LNCaP clone FGC (cell line): ENCODE measurements around the gene TMEM184A.

Experiments
- DNase-seq: peaks from one replicate; pipeline ENCODE4 v3.0.0-alpha.2; 2011; ENCODE audit warnings: low read depth
- H3K4me3 ChIP-seq: 2 replicates; pipeline ENCODE4 v1.5.1; 2011; ENCODE audit warnings: mild to moderate bottlenecking, low read depth, low read length, control low read depth
- TF ChIP-seq, protein P1 (sequence below): IDR thresholded peaks from 2 replicates; pipeline ENCODE4 v1.5.1; 2012; ENCODE audit warnings: mild to moderate bottlenecking; ENCODE audit not compliant: control insufficient read depth, insufficient read depth; ENCODE audit errors: extremely low read depth

Gene TMEM184A

DNA sequence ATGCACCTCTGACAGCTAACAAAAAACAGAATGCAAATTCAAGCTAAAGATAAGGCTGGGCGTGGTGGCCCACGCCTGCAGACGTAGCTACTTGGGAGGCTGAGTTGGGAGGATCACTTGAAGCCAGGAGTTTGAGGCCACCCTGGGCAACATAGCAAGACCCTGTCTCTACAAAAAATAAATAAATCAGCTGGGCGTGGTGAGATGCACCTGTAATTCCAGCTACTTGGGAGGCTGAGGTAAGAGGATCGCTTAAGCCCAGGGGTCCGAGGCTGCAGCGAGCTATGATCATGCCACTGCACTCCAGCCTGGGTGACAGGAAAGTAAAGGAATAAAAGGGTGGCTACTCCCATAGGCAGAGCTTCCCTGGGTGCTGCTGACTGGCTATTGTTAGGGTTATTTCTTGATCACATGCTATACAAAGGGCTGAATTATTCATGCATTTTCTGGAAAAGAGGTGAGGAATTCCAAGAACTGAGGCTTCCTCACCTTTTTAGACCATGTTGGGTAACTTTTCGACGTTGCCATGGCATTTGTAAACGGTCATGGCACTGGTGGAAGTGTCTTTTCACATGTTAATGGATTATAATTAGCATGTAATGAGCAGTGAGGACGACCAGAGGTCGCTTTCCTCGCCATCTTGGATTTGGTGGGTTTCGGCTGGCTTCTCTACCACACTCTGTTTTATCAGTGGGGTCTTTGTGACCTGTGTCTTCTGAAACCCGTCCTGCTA is 20.7 kb upstream of the TMEM184A start:
- no peak overlapping the region for H3K4me3 ChIP-seq
- TF ChIP-seq, protein P1, sequence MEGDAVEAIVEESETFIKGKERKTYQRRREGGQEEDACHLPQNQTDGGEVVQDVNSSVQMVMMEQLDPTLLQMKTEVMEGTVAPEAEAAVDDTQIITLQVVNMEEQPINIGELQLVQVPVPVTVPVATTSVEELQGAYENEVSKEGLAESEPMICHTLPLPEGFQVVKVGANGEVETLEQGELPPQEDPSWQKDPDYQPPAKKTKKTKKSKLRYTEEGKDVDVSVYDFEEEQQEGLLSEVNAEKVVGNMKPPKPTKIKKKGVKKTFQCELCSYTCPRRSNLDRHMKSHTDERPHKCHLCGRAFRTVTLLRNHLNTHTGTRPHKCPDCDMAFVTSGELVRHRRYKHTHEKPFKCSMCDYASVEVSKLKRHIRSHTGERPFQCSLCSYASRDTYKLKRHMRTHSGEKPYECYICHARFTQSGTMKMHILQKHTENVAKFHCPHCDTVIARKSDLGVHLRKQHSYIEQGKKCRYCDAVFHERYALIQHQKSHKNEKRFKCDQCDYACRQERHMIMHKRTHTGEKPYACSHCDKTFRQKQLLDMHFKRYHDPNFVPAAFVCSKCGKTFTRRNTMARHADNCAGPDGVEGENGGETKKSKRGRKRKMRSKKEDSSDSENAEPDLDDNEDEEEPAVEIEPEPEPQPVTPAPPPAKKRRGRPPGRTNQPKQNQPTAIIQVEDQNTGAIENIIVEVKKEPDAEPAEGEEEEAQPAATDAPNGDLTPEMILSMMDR, result no peak
- no peak for DNase-seq

DNA sequence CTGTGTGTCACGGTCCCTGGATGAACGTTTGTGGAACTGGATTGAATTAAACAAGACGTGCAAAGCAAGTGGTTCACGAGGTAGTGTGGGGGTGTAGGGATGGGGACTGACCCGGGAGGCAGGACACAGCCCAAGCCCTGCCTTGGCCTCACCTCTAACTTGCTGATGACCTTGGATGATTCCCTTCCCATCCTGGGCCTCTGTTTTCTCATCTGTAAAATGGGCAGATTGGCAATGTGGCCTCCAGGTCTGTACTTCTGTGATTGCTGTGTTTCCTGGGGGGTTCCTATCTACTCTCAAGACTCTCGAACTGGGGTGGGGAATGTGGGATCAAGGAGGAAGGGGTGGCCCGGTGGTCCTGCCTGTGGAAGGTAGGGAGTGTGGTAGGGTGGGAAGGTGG is 19.8 kb upstream of the TMEM184A start:
- H3K4me3 ChIP-seq, result no peak overlapping the region
- TF ChIP-seq, protein P1, result no peak
- DNase-seq, result no peak

DNA sequence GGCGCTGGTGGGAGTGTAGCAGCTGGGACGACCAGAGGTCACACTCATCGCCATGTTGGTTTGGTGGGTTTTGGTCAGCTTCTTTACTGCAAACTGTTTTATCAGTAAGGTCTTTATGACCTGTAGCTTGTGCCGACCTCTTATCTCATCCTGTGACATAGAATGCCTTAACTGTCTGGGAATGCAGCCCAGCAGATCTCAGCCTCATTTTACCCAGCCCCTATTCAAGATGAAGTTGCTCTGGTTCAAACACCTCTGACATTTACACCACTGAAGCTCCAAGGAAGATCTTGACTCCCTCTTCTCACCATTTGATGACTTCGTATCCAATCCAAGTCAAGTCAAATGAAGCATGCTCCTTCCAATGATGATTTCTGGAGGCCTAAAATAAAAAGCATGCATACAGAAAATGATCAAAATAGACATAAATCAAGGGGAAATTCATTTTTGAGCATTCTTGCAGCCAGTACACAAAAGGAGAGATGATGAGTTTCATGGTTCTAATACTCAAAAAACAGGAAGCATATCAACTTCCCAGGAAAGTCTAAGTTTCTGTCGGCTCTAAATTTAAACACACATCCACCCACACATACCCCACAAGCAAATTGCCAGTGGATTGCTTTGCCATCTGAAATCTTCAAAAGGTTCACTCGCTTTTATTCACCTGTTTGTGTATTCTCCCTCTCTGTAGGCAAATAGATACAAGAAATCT is 16.3 kb upstream of the TMEM184A start:
- TF ChIP-seq, protein P1, result no peak
- DNase-seq, result no peak
- no peak overlapping the region for H3K4me3 ChIP-seq

DNA sequence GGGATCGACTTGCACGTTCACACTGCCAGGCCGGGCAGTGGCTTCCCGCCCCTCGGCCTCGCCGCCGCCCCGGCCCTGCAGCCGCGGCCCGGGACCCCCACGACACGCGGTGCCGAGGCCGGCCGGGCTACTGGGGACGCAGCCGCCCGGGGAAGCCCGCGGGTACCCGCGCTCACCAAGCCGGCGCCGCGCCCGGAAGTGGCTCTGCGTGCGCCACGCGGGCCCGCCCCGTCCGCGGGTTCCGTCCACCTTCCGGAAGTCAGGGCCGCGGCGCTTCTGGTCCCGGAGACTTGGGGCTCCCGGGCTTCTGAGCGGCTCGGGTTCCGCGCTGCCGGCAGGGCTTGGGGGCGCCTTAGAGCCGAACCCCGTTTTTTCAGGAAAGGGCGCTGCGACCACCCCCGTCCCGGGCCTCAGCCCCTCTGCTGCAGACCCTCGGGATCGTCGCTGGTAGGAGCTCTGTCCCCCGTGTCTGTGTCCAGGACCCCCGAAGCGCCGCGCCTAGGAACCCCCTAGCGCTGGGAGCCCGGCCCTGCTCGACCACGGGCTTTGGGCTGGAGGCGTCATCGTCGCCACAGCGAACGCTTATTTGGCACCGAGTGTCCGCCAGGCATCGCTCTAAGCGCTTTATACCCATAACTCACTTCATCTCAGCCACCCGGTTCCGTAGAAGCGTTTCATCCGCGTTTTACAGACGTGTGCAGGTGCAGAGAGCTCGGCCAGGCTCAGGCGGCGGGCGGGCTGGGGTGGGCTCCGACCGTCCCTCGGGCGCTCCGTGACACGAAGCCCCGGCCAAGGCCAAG is 14.0 kb upstream of the TMEM184A start, which contains the start of gene PSMG3:
Gene PSMG3 (minus strand): TSS at position 200 of the 800 bp plus-strand sequence. CDS start 693 bp downstream, outside the sequence.
- TF ChIP-seq, protein P1, result peak; percentile 18; the same call in 1 of the 2 replicates
- DNase-seq, result peak; percentile 55
- H3K4me3 ChIP-seq, result peak within 1 kb of the TSS; percentile 94

DNA sequence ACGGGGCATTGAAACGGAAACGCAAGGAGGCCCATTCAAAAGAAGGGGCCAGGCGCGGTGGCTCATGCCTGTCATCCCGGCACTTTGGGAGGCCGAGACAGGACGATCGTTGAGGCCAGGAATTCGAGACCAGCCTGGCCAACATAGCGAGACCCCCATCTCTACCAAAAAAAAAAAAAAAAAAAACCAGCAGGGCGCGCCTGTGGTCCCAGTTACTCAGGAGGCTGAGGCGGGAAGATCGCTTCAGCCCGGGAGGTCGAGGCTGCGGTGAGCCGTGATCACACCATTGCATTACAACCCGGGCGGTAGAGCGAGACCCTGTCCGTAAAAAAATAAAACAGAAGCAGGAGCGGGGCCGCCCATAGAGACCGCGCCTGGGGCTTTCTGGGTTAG is 13.4 kb upstream of the TMEM184A start:
- no peak for DNase-seq
- TF ChIP-seq, protein P1, result no peak
- peak overlapping the region; percentile 94 for H3K4me3 ChIP-seq

DNA sequence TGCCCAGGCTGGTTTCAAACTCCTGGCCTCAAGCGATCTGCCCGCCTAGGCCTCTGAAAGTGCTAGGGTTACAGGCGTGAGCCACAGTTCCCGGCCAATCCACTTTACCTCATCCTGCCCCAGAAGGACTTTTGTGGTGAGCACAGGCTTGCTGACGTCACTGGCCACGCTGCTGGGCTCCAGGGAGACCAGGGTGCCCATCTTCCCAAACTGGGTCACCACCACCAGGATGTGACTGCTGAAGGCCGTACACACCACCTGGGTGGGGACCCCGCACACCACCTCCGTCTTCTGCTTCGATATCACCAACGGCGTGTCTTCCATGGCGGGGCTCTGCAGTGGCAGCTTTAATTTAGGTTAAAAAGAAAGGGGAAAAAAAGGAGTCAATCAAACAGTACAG is 13.0 kb upstream of the TMEM184A start:
- TF ChIP-seq, protein P1, result no peak
- H3K4me3 ChIP-seq, result peak overlapping the region; percentile 94
- no peak for DNase-seq
